ENCODE results near the gene SUPT4H1. TPM values are rescaled to one million over a fixed set of nuclear protein-coding genes. Genes with fewer than 3 reads are reported as not detected.
A peak's percentile ranks its signal among the peaks of the same experiment; 100 is the strongest.

The SUPT4H1 gene
- total RNA-seq, 1 experiment from 2014 or later: 109 TPM

DNA sequence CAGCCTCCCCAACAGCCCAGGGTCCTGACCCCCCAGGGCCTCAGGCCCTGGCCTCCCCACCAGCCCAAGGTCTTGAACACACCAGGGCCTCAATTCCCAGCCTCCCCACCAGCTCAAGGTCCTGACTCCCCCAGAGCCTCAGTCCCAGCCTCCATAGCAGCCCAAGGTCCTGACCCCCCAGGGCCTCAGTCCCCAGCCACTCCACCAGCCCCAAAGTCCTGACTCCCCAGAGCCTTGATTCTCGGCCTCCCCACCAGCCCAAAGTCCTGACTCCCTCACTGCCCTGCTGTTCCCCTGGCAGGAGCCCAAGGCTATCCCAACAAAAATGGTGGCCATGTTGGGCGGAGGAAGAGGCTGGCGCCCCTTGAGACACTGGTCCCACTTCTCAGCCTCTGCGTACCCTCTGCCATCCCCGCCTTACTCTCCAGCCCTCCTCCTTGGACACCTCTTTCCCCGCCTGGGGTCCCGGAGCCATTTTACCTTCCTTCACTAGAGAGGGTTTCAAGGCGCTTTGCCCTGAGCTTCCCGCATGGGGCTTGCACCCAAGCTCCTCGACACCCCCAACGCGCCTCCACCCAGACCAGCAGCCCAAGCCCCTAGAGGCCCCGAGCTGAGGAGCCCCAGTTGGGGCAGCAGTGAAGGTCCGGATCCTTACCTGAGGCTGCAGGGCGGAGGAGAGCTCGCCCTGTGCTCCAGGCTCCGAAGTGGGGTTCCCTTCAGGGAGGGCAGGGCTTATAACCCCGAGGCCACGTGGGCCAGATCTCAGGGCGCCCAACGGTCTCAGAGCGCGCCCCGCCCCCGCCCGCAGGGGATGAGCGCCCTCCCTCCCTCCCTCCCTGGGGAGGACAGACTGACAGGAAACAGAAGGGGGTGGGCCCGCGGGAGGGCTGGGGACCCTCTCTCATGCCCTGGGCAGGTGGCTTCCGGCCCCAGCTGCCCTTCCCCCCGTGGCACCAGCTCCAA lies 19.9 kb downstream of the SUPT4H1 start:
- Histone ChIP-seq H4K8ac (replicated peaks; ENCODE audit: insufficient read length, low read depth, low read length) (no peak overlapping the region), H3K79me2 (ENCODE audit: insufficient read depth, low read length) (no peaks in the 10 kb centered on the region), H2BK5ac (ENCODE audit: insufficient read length, low read length) (no peak overlapping the region), H3K4ac (ENCODE audit: low read depth, low read length) (peak overlapping the region; percentile 12; the same call in 1 of the 2 replicates), H3K27ac (ENCODE audit: insufficient read length, low read depth, low read length) (no peak overlapping the region), H4K20me1 (ENCODE audit: control insufficient read depth, insufficient read depth, insufficient read length) (no peaks in the 10 kb centered on the region), H3K23ac (ENCODE audit: insufficient read length, low read depth, low read length) (no peak overlapping the region), H3K56ac (ENCODE audit: insufficient read length, low read depth, low read length) (no peak overlapping the region), H3K9ac (ENCODE audit: extremely low read depth, insufficient read length, low read length) (no peak overlapping the region), H3K9me3 (ENCODE audit: control insufficient read depth, low read depth, low read length) (no peaks in the 10 kb centered on the region), H3T11ph (ENCODE audit: low read length) (no peak overlapping the region), H2BK120ac (ENCODE audit: low read depth, low read length, poor library complexity, severe bottlenecking) (no peak overlapping the region), H3K14ac (ENCODE audit: insufficient read depth, low read length) (peak overlapping the region; percentile 17; the same call in 1 of the 2 replicates), H2BK12ac (ENCODE audit: insufficient read length, low read depth, low read length) (peak overlapping the region; percentile 26), H3K79me1 (ENCODE audit: insufficient read depth, low read depth, low read length, poor library complexity, severe bottlenecking) (no peaks in the 10 kb centered on the region), H3K4me1 (ENCODE audit: insufficient read depth, low read length) (peaks cover 7% of the 10 kb centered on the region; the same call in 1 of the 2 replicates), H3K23me2 (ENCODE audit: insufficient read length, low read depth, low read length, poor library complexity, severe bottlenecking) (no peaks in the 10 kb centered on the region), H2BK20ac (ENCODE audit: low read depth, low read length, poor library complexity, severe bottlenecking) (peak overlapping the region; percentile 62), H2BK15ac (ENCODE audit: low read depth, low read length) (no peak overlapping the region), H3K4me2 (ENCODE audit: insufficient read depth, insufficient read length, low read length) (no peak overlapping the region), H3K18ac (ENCODE audit: insufficient read length, low read depth, low read length) (peak overlapping the region; percentile 2), H4K91ac (ENCODE audit: insufficient read length, low read depth, low read length) (peak overlapping the region; percentile 21), H3K27me3 (ENCODE audit: insufficient read depth, low read length) (no peaks in the 10 kb centered on the region), H2AFZ (ENCODE audit: low read length) (no peak overlapping the region), H2AK5ac (ENCODE audit: insufficient read length, low read length) (no peak overlapping the region), H4K5ac (ENCODE audit: insufficient read length, low read depth, low read length) (no peak overlapping the region)
- TF ChIP-seq, protein P1, sequence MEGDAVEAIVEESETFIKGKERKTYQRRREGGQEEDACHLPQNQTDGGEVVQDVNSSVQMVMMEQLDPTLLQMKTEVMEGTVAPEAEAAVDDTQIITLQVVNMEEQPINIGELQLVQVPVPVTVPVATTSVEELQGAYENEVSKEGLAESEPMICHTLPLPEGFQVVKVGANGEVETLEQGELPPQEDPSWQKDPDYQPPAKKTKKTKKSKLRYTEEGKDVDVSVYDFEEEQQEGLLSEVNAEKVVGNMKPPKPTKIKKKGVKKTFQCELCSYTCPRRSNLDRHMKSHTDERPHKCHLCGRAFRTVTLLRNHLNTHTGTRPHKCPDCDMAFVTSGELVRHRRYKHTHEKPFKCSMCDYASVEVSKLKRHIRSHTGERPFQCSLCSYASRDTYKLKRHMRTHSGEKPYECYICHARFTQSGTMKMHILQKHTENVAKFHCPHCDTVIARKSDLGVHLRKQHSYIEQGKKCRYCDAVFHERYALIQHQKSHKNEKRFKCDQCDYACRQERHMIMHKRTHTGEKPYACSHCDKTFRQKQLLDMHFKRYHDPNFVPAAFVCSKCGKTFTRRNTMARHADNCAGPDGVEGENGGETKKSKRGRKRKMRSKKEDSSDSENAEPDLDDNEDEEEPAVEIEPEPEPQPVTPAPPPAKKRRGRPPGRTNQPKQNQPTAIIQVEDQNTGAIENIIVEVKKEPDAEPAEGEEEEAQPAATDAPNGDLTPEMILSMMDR (conservative IDR thresholded peaks at IDR 0.05): no peak
- no CpG with 5 or more reads among the region's 31 CpGs for WGBS (ENCODE audit: extremely low coverage, insufficient read length, low lambda C conversion rate)
- H3K4me3 Mint-ChIP-seq: no peak overlapping the region
- peaks cover 38 to 51% of the 10 kb centered on the region in 2 experiments for H3K4me1 Mint-ChIP-seq
- peaks cover 11% of the 10 kb centered on the region for H3K27me3 Mint-ChIP-seq (ENCODE audit: low read depth)
- peak overlapping the region in 2 of 3 experiments; percentile 28 to 87; a peak in 2 of 7 replicates for H3K27ac Mint-ChIP-seq
- H3K9me3 Mint-ChIP-seq: no peaks in the 10 kb centered on the region
- H3K36me3 Mint-ChIP-seq (ENCODE audit: insufficient read depth in 1 of 3, low read depth in 3 of 3): no peaks in the 10 kb centered on the region
- DNase-seq: peak; percentile 33

Data from H9 (cell line).